RWPE2 (cell line): ENCODE results near the gene MRC2.
"Not testable (repeated sequence)": the region's sequence is repeated elsewhere in the genome, so short reads cannot be mapped to it uniquely, and the experiment has no call there.

Experiments used
- ATAC-seq: fragments of 200-7000 bp; cut with Tn5 transposase; 3 replicates; pipeline ENCODE4 v1.9.1; 2021; ENCODE audit warnings: low read depth
- DNase-seq: peaks from one replicate; pipeline ENCODE4 v3.0.0-alpha.2; 2020; ENCODE audit warnings: low spot score
- H3K27ac ChIP-seq: fragments of 450-650 bp; 2 replicates; pipeline ENCODE4 v1.5.1; 2017; ENCODE audit warnings: mild to moderate bottlenecking; ENCODE audit not compliant: poor library complexity, severe bottlenecking
- H3K27me3 ChIP-seq: fragments of 250-450 bp; sonication (Bioruptor Pico); 2 replicates; pipeline ENCODE4 v1.5.1; 2021; ENCODE audit warnings: mild to moderate bottlenecking, moderate library complexity; ENCODE audit not compliant: insufficient read depth, poor library complexity, severe bottlenecking
- H3K36me3 ChIP-seq: fragments of 250-450 bp; sonication (Bioruptor Pico); 2 replicates; pipeline ENCODE4 v1.5.1; 2020; ENCODE audit warnings: low read depth, mild to moderate bottlenecking, moderate library complexity
- H3K4me1 ChIP-seq: fragments of 250-450 bp; sonication (Bioruptor Pico); 2 replicates; pipeline ENCODE4 v1.5.1; 2021; ENCODE audit warnings: mild to moderate bottlenecking, moderate library complexity; ENCODE audit not compliant: insufficient read depth, poor library complexity, severe bottlenecking
- H3K4me3 ChIP-seq: fragments of 250-450 bp; sonication (Bioruptor Pico); 2 replicates; pipeline ENCODE4 v1.5.1; 2021; ENCODE audit warnings: mild to moderate bottlenecking, moderate library complexity; ENCODE audit not compliant: severe bottlenecking
- H3K9me3 ChIP-seq: fragments of 250-450 bp; sonication (Bioruptor Pico); 2 replicates; pipeline ENCODE4 v1.5.1; 2021; ENCODE audit warnings: mild to moderate bottlenecking, moderate library complexity; ENCODE audit not compliant: severe bottlenecking
- CTCF ChIP-seq: fragments of 450-650 bp; IDR thresholded peaks from one replicate; pipeline ENCODE4 v1.5.1; 2017; ENCODE audit warnings: mild to moderate bottlenecking, moderate library complexity; ENCODE audit not compliant: poor library complexity, severe bottlenecking

Gene MRC2

GRCh38 chr17:62689441-62690167 is 62.1 kb downstream of the MRC2 start:
- no peak overlapping the region for H3K27ac ChIP-seq
- H3K36me3 ChIP-seq, result peaks cover 1% of the 10 kb centered on the region
- no peaks in the 10 kb centered on the region for H3K27me3 ChIP-seq
- TF ChIP-seq CTCF, result no peak
- DNase-seq (no peak), ATAC-seq (no peak)
- no peak overlapping the region for H3K4me3 ChIP-seq
- H3K4me1 ChIP-seq, result peaks cover 6% of the 10 kb centered on the region
- H3K9me3 ChIP-seq, result no peaks in the 10 kb centered on the region

GRCh38 chr17:62690168-62690897 is 62.9 kb downstream of the MRC2 start:
- no peak for DNase-seq
- no peak overlapping the region for H3K27ac ChIP-seq

GRCh38 chr17:62691589-62691915 is 64.1 kb downstream of the MRC2 start:
- not testable (repeated sequence) for H3K27ac ChIP-seq, H3K4me3 ChIP-seq, DNase-seq, H3K36me3 ChIP-seq, H3K9me3 ChIP-seq, H3K4me1 ChIP-seq, ATAC-seq, H3K27me3 ChIP-seq

More at GRCh38 chr17:62690168-62690897, 62.9 kb downstream of the MRC2 start:
- no peak for TF ChIP-seq CTCF
- Histone ChIP-seq H3K9me3 (no peaks in the 10 kb centered on the region), H3K4me1 (peaks cover 7% of the 10 kb centered on the region), H3K27me3 (no peaks in the 10 kb centered on the region), H3K4me3 (no peak overlapping the region), H3K36me3 (no peaks in the 10 kb centered on the region)
- ATAC-seq, result no peak

- no peak overlapping the region for H3K27ac ChIP-seq
- ATAC-seq (no peak), DNase-seq (no peak)
- no peaks in the 10 kb centered on the region for H3K9me3 ChIP-seq
- H3K4me1 ChIP-seq, result peaks cover 7% of the 10 kb centered on the region
- H3K36me3 ChIP-seq, result no peaks in the 10 kb centered on the region
- no peak for TF ChIP-seq CTCF
- H3K4me3 ChIP-seq, result no peak overlapping the region
- H3K27me3 ChIP-seq, result no peaks in the 10 kb centered on the region
Measured at GRCh38 chr17:62692159-62692651, 64.7 kb downstream of the MRC2 start.

- peaks cover 7% of the 10 kb centered on the region for H3K4me1 ChIP-seq
- no peaks in the 10 kb centered on the region for H3K9me3 ChIP-seq
- H3K27me3 ChIP-seq, result no peaks in the 10 kb centered on the region
- H3K36me3 ChIP-seq, result no peaks in the 10 kb centered on the region
- no peak for DNase-seq
- H3K4me3 ChIP-seq, result no peak overlapping the region
- peak; percentile 38 for TF ChIP-seq CTCF
- no peak overlapping the region for H3K27ac ChIP-seq
- ATAC-seq, result peak; percentile 59
Measured at GRCh38 chr17:62692721-62693431, 65.4 kb downstream of the MRC2 start.
